ENCODE measurements around the gene C1QB.

The C1QB gene

DNA sequence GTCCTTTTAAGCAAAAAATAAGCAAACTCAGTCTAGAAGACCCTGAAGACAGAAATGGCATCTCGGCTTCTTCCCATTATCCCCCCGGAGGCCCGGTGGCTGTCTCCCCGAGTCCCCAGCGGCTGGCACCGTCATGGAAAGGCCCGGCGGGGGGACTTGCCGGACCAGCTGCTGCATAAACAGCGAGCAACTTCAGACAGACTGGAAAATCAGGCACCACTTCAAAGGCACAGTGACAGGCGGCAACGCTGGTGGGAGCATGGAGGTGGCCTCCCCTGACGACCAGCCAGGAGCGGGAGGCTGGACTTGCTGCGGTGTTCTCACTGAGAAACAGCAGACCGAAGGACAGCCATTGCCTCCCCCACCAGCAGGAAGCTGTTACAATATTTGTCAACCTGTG is 35.0 kb upstream of the C1QB start:
- TF ChIP-seq ZNF8 (CRISPR knock-in tag; IDR thresholded peaks at IDR 0.05) (no peak), ZC3H10 (CRISPR knock-in tag; IDR thresholded peaks at IDR 0.05) (no peak), TCF4 (CRISPR knock-in tag; IDR thresholded peaks at IDR 0.05; ENCODE audit: borderline replicate concordance) (no peak), PPARA (CRISPR knock-in tag; IDR thresholded peaks at IDR 0.05; ENCODE audit: borderline replicate concordance) (no peak), ESRRG (CRISPR knock-in tag; IDR thresholded peaks at IDR 0.05) (no peak), OSR1 (CRISPR knock-in tag; IDR thresholded peaks at IDR 0.05) (no peak), ISL1 (CRISPR knock-in tag; IDR thresholded peaks at IDR 0.05) (no peak), ZNF565 (CRISPR knock-in tag; conservative IDR thresholded peaks at IDR 0.05; ENCODE audit: low read depth) (no peak)
- TF ChIP-seq, protein P1, sequence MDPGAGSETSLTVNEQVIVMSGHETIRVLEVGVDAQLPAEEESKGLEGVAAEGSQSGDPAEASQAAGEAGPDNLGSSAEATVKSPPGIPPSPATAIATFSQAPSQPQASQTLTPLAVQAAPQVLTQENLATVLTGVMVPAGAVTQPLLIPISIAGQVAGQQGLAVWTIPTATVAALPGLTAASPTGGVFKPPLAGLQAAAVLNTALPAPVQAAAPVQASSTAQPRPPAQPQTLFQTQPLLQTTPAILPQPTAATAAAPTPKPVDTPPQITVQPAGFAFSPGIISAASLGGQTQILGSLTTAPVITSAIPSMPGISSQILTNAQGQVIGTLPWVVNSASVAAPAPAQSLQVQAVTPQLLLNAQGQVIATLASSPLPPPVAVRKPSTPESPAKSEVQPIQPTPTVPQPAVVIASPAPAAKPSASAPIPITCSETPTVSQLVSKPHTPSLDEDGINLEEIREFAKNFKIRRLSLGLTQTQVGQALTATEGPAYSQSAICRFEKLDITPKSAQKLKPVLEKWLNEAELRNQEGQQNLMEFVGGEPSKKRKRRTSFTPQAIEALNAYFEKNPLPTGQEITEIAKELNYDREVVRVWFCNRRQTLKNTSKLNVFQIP (CRISPR knock-in tag; IDR thresholded peaks at IDR 0.05; ENCODE audit: borderline replicate concordance, low read depth): no peak
- TF ChIP-seq, protein P2, sequence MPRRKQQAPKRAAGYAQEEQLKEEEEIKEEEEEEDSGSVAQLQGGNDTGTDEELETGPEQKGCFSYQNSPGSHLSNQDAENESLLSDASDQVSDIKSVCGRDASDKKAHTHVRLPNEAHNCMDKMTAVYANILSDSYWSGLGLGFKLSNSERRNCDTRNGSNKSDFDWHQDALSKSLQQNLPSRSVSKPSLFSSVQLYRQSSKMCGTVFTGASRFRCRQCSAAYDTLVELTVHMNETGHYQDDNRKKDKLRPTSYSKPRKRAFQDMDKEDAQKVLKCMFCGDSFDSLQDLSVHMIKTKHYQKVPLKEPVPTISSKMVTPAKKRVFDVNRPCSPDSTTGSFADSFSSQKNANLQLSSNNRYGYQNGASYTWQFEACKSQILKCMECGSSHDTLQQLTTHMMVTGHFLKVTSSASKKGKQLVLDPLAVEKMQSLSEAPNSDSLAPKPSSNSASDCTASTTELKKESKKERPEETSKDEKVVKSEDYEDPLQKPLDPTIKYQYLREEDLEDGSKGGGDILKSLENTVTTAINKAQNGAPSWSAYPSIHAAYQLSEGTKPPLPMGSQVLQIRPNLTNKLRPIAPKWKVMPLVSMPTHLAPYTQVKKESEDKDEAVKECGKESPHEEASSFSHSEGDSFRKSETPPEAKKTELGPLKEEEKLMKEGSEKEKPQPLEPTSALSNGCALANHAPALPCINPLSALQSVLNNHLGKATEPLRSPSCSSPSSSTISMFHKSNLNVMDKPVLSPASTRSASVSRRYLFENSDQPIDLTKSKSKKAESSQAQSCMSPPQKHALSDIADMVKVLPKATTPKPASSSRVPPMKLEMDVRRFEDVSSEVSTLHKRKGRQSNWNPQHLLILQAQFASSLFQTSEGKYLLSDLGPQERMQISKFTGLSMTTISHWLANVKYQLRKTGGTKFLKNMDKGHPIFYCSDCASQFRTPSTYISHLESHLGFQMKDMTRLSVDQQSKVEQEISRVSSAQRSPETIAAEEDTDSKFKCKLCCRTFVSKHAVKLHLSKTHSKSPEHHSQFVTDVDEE (CRISPR knock-in tag; IDR thresholded peaks at IDR 0.05): no peak
- ATAC-seq: no peak

DNA sequence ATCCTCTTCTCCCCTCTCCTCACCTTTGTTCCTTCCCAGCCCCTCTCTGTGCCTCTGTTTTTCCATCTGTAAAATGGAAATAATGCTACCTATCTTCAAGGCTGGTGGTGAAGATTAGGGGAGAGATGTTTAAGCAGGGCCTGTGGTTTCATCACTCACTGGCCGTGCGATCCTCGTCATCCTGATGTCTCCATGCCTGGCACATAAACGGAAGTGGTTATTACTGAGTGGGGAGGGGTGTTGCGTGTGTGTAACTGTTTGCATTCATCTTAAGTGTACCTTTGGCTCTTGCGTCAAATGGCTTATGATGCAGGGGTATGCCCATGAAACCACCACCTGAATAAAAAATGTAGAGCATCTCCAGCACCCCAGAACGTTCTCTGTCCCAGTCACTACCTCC is 33.8 kb upstream of the C1QB start:
- TF ChIP-seq ZNF70 (CRISPR knock-in tag; IDR thresholded peaks at IDR 0.05) (no peak), ZFP3 (CRISPR knock-in tag; IDR thresholded peaks at IDR 0.05) (no peak), CSDC2 (CRISPR knock-in tag; IDR thresholded peaks at IDR 0.05) (no peak), BACH2 (CRISPR knock-in tag; IDR thresholded peaks at IDR 0.05; ENCODE audit: borderline replicate concordance) (no peak), ZFP30 (CRISPR knock-in tag; IDR thresholded peaks at IDR 0.05) (no peak), ISL1 (CRISPR knock-in tag; IDR thresholded peaks at IDR 0.05) (no peak), PPARA (CRISPR knock-in tag; IDR thresholded peaks at IDR 0.05; ENCODE audit: borderline replicate concordance) (no peak), SNAI2 (CRISPR knock-in tag; IDR thresholded peaks at IDR 0.05) (no peak), ZNF8 (CRISPR knock-in tag; IDR thresholded peaks at IDR 0.05) (no peak), ZNF565 (CRISPR knock-in tag; conservative IDR thresholded peaks at IDR 0.05; ENCODE audit: low read depth) (no peak), TCF4 (CRISPR knock-in tag; IDR thresholded peaks at IDR 0.05; ENCODE audit: borderline replicate concordance) (no peak), ESRRG (CRISPR knock-in tag; IDR thresholded peaks at IDR 0.05) (no peak), GLIS3 (CRISPR knock-in tag; IDR thresholded peaks at IDR 0.05) (no peak), ZC3H10 (CRISPR knock-in tag; IDR thresholded peaks at IDR 0.05) (no peak), ARNTL (CRISPR knock-in tag; IDR thresholded peaks at IDR 0.05; ENCODE audit: borderline replicate concordance, low read depth) (no peak)
- TF ChIP-seq, protein P3, sequence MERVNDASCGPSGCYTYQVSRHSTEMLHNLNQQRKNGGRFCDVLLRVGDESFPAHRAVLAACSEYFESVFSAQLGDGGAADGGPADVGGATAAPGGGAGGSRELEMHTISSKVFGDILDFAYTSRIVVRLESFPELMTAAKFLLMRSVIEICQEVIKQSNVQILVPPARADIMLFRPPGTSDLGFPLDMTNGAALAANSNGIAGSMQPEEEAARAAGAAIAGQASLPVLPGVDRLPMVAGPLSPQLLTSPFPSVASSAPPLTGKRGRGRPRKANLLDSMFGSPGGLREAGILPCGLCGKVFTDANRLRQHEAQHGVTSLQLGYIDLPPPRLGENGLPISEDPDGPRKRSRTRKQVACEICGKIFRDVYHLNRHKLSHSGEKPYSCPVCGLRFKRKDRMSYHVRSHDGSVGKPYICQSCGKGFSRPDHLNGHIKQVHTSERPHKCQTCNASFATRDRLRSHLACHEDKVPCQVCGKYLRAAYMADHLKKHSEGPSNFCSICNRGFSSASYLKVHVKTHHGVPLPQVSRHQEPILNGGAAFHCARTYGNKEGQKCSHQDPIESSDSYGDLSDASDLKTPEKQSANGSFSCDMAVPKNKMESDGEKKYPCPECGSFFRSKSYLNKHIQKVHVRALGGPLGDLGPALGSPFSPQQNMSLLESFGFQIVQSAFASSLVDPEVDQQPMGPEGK (CRISPR knock-in tag; IDR thresholded peaks at IDR 0.05; ENCODE audit: borderline replicate concordance): no peak
- TF ChIP-seq, protein P1 (CRISPR knock-in tag; IDR thresholded peaks at IDR 0.05; ENCODE audit: borderline replicate concordance, low read depth): no peak
- TF ChIP-seq, protein P2 (CRISPR knock-in tag; IDR thresholded peaks at IDR 0.05): no peak
- TF ChIP-seq, protein P4, sequence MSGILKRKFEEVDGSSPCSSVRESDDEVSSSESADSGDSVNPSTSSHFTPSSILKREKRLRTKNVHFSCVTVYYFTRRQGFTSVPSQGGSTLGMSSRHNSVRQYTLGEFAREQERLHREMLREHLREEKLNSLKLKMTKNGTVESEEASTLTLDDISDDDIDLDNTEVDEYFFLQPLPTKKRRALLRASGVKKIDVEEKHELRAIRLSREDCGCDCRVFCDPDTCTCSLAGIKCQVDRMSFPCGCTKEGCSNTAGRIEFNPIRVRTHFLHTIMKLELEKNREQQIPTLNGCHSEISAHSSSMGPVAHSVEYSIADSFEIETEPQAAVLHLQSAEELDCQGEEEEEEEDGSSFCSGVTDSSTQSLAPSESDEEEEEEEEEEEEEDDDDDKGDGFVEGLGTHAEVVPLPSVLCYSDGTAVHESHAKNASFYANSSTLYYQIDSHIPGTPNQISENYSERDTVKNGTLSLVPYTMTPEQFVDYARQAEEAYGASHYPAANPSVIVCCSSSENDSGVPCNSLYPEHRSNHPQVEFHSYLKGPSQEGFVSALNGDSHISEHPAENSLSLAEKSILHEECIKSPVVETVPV (CRISPR knock-in tag; IDR thresholded peaks at IDR 0.05): no peak
- no peak for ATAC-seq
